Measurements from ENCODE around the gene ZBTB5. TPM values are rescaled to one million over a fixed set of nuclear protein-coding genes. Genes with fewer than 3 reads are reported as not detected.
"Not testable (repeated sequence)": the region's sequence is repeated elsewhere in the genome, so short reads cannot be mapped to it uniquely, and the experiment has no call there.

ZBTB5 gene
- total RNA-seq, 1 donor from 2014 or later: 10.6 TPM

DNA sequence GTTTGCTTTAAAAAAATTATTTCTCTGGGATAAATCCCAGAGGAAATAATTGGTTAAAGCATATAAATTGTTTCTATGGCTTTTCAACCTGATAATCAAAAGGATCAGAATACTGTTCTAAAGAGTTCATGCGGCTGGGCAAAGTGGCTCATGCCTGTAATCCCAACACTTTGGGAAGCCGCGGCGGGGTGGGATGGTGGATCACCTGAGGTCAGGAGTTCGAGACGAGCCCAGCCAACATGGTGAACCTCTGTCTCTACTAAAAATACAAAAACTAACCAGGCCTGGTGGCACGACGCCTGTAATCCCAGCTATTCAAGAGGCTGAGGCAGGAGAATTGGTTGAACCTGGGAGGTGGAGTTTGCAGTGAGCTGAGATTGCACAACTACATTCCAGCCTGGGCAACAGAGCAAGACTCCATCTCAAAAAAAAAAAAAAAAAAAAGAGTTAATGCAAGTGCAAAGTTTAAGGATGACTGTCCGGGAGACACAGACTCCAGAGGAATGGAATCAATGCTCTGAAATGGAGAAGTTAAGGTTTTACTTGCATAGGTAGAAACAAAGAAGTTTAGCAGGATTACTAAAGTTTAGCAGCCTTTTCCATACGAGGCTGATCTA, 59.4 kb downstream of the ZBTB5 start:
- no peak for ATAC-seq

GRCh38 chr9:37405350-37405749, 59.9 kb downstream of the ZBTB5 start:
- no peak for ATAC-seq

- ATAC-seq: no peak
Observed at GRCh38 chr9:37404590-37404989, 60.7 kb downstream of the ZBTB5 start.

GRCh38 chr9:37399336-37399735, 65.9 kb downstream of the ZBTB5 start:
- no peak for ATAC-seq

- no peak for ATAC-seq
Observed at GRCh38 chr9:37398464-37399025, 66.7 kb downstream of the ZBTB5 start.

- ATAC-seq: not testable (repeated sequence)
Observed at GRCh38 chr9:37397948-37398347, 67.3 kb downstream of the ZBTB5 start.

- no peak for ATAC-seq
Observed at GRCh38 chr9:37395663-37396062, 69.6 kb downstream of the ZBTB5 start.

DNA sequence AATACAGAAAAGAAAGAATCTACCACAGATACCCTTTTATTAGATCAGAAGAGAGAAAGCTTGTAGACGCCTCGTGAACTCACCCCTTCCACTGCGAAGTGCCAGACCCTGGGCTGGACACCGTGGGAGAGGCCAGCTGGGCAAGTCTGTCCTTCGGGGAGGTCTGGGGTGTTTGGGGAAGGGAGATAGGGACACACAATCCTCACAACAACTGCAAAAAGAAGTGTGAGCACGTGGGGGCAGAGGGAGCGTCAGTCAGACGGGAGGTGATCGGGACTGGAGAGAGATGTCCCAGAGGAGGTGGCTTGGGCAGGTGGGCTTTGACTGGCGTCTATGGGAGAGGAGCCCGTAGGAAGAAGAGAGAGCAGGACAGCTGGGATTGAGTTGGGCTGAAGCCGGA, 70.0 kb downstream of the ZBTB5 start:
- ATAC-seq: no peak

DNA sequence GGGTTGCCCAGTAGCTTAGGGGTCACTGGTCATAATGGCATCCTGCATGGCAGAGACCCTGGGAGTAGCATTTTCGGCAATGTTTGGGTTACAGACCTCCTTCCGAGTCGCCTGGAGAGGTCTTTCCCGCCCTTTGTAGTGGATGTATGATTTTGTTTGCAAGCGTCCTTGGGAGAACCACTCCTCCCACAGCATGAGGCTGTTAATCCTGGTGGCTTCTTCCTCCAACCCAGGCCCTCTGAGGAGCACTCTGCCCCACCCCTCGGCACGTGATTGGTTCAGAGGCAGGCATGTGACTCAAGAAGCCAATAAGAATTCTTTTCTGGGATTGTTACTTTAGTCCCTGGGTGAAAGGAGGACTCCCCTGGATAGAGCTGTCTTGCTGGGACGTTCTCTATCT, 73.0 kb downstream of the ZBTB5 start:
- ATAC-seq: no peak

- no peak for ATAC-seq
Observed at GRCh38 chr9:37390759-37391158, 74.5 kb downstream of the ZBTB5 start.

Other genes with a start within 250 kb of the ZBTB5 start
- 57.5 TPM for gene GRHPR, start 42.8 kb downstream of the ZBTB5 start, total RNA-seq
- gene POLR1E, start 20.5 kb upstream of the ZBTB5 start, total RNA-seq: 18.2 TPM
- gene FBXO10, start 110.9 kb upstream of the ZBTB5 start, total RNA-seq: 3.4 TPM
- gene TOMM5, start 127.1 kb upstream of the ZBTB5 start, total RNA-seq: 73.6 TPM
- gene FRMPD1, start 185.5 kb upstream of the ZBTB5 start, total RNA-seq: 0.04 TPM